H9 (cell line): ENCODE results near the gene PNMA6E. TPM values are rescaled to one million over a fixed set of nuclear protein-coding genes. Genes with fewer than 3 reads are reported as not detected.

ENCODE experiments used
- DNase-seq: peaks from one replicate; pipeline ENCODE4 v3.0.0-alpha.2; 2017
- H2AFZ ChIP-seq: one replicate; pipeline ENCODE4 v1.6.1; 2013; ENCODE audit warnings: mild to moderate bottlenecking, low read length, control low read depth, moderate library complexity
- H2AK5ac ChIP-seq: 2 replicates; pipeline ENCODE4 v1.6.1; 2013; ENCODE audit warnings: low read length, control low read depth, mixed read lengths; ENCODE audit not compliant: insufficient read length
- H2BK120ac ChIP-seq: one replicate; pipeline ENCODE4 v1.6.1; 2013; ENCODE audit warnings: low read depth, mild to moderate bottlenecking, low read length, control low read depth, inconsistent platforms; ENCODE audit not compliant: poor library complexity, severe bottlenecking
- H2BK12ac ChIP-seq: 2 replicates; pipeline ENCODE4 v1.6.1; 2013; ENCODE audit warnings: low read length, control low read depth, mixed read lengths, low read depth; ENCODE audit not compliant: insufficient read length
- H2BK15ac ChIP-seq: 2 replicates; pipeline ENCODE4 v1.6.1; 2013; ENCODE audit warnings: low read depth, low read length, control low read depth
- H2BK20ac ChIP-seq: one replicate; pipeline ENCODE4 v1.6.1; 2013; ENCODE audit warnings: low read depth, mild to moderate bottlenecking, low read length, control low read depth, inconsistent platforms; ENCODE audit not compliant: poor library complexity, severe bottlenecking
- H2BK5ac ChIP-seq: 2 replicates; pipeline ENCODE4 v1.6.1; 2013; ENCODE audit warnings: low read length, control low read depth, mixed read lengths; ENCODE audit not compliant: insufficient read length
- H3K14ac ChIP-seq: 2 replicates; pipeline ENCODE4 v1.6.1; 2013; ENCODE audit warnings: low read length, control low read depth; ENCODE audit not compliant: insufficient read depth
- H3K18ac ChIP-seq: 2 replicates; pipeline ENCODE4 v1.6.1; 2013; ENCODE audit warnings: low read depth, mild to moderate bottlenecking, mixed read lengths, low read length, control low read depth; ENCODE audit not compliant: insufficient read length
- H3K23ac ChIP-seq: 2 replicates; pipeline ENCODE4 v1.6.1; 2013; ENCODE audit warnings: low read length, control low read depth, mixed read lengths, low read depth; ENCODE audit not compliant: insufficient read length
- H3K23me2 ChIP-seq: 2 replicates; pipeline ENCODE4 v1.6.1; 2013; ENCODE audit warnings: low read depth, mild to moderate bottlenecking, mixed read lengths, low read length, control low read depth; ENCODE audit not compliant: insufficient read length, poor library complexity, severe bottlenecking
- H3K27ac ChIP-seq: 2 replicates; pipeline ENCODE4 v1.5.1; 2013; ENCODE audit warnings: low read length, control low read depth, mixed read lengths, low read depth; ENCODE audit not compliant: insufficient read length
- H3K27me3 ChIP-seq: 2 replicates; pipeline ENCODE4 v1.6.1; 2013; ENCODE audit warnings: low read length, control low read depth, inconsistent platforms; ENCODE audit not compliant: insufficient read depth
- H3K4ac ChIP-seq: 2 replicates; pipeline ENCODE4 v1.6.1; 2013; ENCODE audit warnings: low read depth, mild to moderate bottlenecking, control low read depth, inconsistent platforms, low read length, moderate library complexity
- H3K4me1 ChIP-seq: 2 replicates; pipeline ENCODE4 v1.6.1; 2013; ENCODE audit warnings: low read length, control low read depth, inconsistent platforms; ENCODE audit not compliant: insufficient read depth
- H3K4me2 ChIP-seq: 2 replicates; pipeline ENCODE4 v1.6.1; 2013; ENCODE audit warnings: low read length, control low read depth, mixed read lengths; ENCODE audit not compliant: insufficient read length, insufficient read depth
- H3K56ac ChIP-seq: 2 replicates; pipeline ENCODE4 v1.6.1; 2013; ENCODE audit warnings: low read depth, mild to moderate bottlenecking, mixed read lengths, low read length, control low read depth; ENCODE audit not compliant: insufficient read length
- H3K79me1 ChIP-seq: 2 replicates; pipeline ENCODE4 v1.6.1; 2013; ENCODE audit warnings: low read depth, mild to moderate bottlenecking, moderate library complexity, low read length, control low read depth, inconsistent platforms; ENCODE audit not compliant: insufficient read depth, poor library complexity, severe bottlenecking
- H3K79me2 ChIP-seq: 2 replicates; pipeline ENCODE4 v1.6.1; 2013; ENCODE audit warnings: low read length, control low read depth, inconsistent platforms; ENCODE audit not compliant: insufficient read depth
- H3K9ac ChIP-seq: 2 replicates; pipeline ENCODE4 v1.6.1; 2013; ENCODE audit warnings: low read length, control low read depth, mixed read lengths; ENCODE audit not compliant: insufficient read length; ENCODE audit errors: extremely low read depth
- H3K9me3 ChIP-seq: one replicate; pipeline ENCODE4 v1.6.1; 2013; ENCODE audit warnings: low read depth, low read length, inconsistent platforms; ENCODE audit not compliant: control insufficient read depth
- H3T11ph ChIP-seq: one replicate; pipeline ENCODE4 v1.6.1; 2013; ENCODE audit warnings: mild to moderate bottlenecking, low read length, control low read depth, inconsistent platforms
- H4K20me1 ChIP-seq: one replicate; pipeline ENCODE4 v1.6.1; 2013; ENCODE audit not compliant: control insufficient read depth, insufficient read length, insufficient read depth
- H4K5ac ChIP-seq: 2 replicates; pipeline ENCODE4 v1.6.1; 2013; ENCODE audit warnings: low read depth, mild to moderate bottlenecking, mixed read lengths, low read length, control low read depth; ENCODE audit not compliant: insufficient read length
- H4K8ac ChIP-seq: replicated peaks from 2 replicates; pipeline ENCODE4 v1.6.1; 2013; ENCODE audit warnings: low read length, control low read depth, mixed read lengths, low read depth; ENCODE audit not compliant: insufficient read length
- H4K91ac ChIP-seq: 2 replicates; pipeline ENCODE4 v1.6.1; 2013; ENCODE audit warnings: low read depth, mild to moderate bottlenecking, moderate library complexity, mixed read lengths, low read length, control low read depth; ENCODE audit not compliant: insufficient read length
- H3K27ac Mint-ChIP-seq, 3 experiments: 2 replicates in 2 of 3; 3 replicates in 1 of 3; pipeline ENCODE4 v1.8.0; 2020 to 2021; ENCODE audit warnings: mixed read lengths in 3 of 3, mild to moderate bottlenecking in 1 of 3, moderate library complexity in 1 of 3
- H3K27me3 Mint-ChIP-seq: 2 replicates; pipeline ENCODE4 v1.8.0; 2021; ENCODE audit warnings: low read depth, mild to moderate bottlenecking, moderate library complexity, mixed read lengths
- H3K36me3 Mint-ChIP-seq, 3 experiments: 2 replicates in 2 of 3; 3 replicates in 1 of 3; pipeline ENCODE4 v1.8.0; 2020 to 2021; ENCODE audit warnings: low read depth in 3 of 3, mixed read lengths in 3 of 3; ENCODE audit not compliant: insufficient read depth in 1 of 3
- H3K4me1 Mint-ChIP-seq, 2 experiments: 2 replicates each; pipeline ENCODE4 v1.8.0; 2020; ENCODE audit warnings: mixed read lengths in 2 of 2
- H3K4me3 Mint-ChIP-seq, 2 experiments: 2 replicates in 1 of 2; 3 replicates in 1 of 2; pipeline ENCODE4 v1.8.0; 2020 to 2021; ENCODE audit warnings: mild to moderate bottlenecking in 2 of 2, mixed read lengths in 2 of 2, moderate library complexity in 1 of 2
- H3K9me3 Mint-ChIP-seq, 2 experiments: 2 replicates in 1 of 2; 3 replicates in 1 of 2; pipeline ENCODE4 v1.8.0; 2020; ENCODE audit warnings: mild to moderate bottlenecking in 2 of 2, mixed read lengths in 2 of 2, moderate library complexity in 1 of 2
- WGBS: extraction: QIAGEN DNeasy Blood & Tissue Kit; methylation state at CpG from one replicate; pipeline ENCODE4 v1.1.7; 2013; ENCODE audit warnings: missing lambda C conversion rate, low lambda C conversion rate, mixed read lengths; ENCODE audit not compliant: insufficient read length; ENCODE audit errors: extremely low coverage; 5-methylcytosine and 5-hydroxymethylcytosine counted together
- total RNA-seq: library from RNA; stranded (reverse); gene quantifications from 2 replicates; pipeline ENCODE4 v1.2.1, GENCODE V29; 2021
- TF ChIP-seq, protein P1 (sequence below): fragments of 200-600 bp; sonication (generic); conservative IDR thresholded peaks from 3 replicates; pipeline ENCODE4 v1.8.0; 2021; ENCODE audit warnings: antibody characterized with exemption, mild to moderate bottlenecking

Gene PNMA6E
- total RNA-seq, 1 experiment from 2014 or later, result not detected

DNA sequence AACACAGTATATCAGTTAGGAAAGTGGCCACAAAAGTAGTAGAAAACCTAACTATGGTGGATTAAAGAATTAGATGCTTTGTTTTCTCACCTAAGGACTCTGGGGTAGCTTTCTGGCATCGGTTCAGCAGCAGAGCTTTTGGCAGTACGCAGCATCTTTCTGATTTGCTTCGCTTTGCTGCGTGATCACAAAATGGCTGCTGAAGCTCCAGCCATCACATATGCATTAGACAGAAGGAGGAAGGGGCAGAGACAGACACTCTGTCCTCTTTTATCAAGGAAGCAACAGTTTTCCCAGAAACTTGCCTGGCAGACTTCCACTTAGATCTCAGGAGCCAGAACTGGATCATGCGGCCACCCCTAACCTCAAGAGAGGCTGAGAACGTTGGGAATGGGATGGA, 29.6 kb upstream of the PNMA6E start:
- H2BK5ac ChIP-seq, result no peak overlapping the region
- H3K9ac ChIP-seq, result no peak overlapping the region
- H3K79me1 ChIP-seq, result no peaks in the 10 kb centered on the region
- no peak overlapping the region for H2BK15ac ChIP-seq
- no peak overlapping the region for H3K27ac Mint-ChIP-seq
- no peak overlapping the region for H3K4me2 ChIP-seq
- peaks cover 77 to 87% of the 10 kb centered on the region in 2 experiments for H3K9me3 Mint-ChIP-seq
- TF ChIP-seq, protein P1, sequence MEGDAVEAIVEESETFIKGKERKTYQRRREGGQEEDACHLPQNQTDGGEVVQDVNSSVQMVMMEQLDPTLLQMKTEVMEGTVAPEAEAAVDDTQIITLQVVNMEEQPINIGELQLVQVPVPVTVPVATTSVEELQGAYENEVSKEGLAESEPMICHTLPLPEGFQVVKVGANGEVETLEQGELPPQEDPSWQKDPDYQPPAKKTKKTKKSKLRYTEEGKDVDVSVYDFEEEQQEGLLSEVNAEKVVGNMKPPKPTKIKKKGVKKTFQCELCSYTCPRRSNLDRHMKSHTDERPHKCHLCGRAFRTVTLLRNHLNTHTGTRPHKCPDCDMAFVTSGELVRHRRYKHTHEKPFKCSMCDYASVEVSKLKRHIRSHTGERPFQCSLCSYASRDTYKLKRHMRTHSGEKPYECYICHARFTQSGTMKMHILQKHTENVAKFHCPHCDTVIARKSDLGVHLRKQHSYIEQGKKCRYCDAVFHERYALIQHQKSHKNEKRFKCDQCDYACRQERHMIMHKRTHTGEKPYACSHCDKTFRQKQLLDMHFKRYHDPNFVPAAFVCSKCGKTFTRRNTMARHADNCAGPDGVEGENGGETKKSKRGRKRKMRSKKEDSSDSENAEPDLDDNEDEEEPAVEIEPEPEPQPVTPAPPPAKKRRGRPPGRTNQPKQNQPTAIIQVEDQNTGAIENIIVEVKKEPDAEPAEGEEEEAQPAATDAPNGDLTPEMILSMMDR, result no peak
- H3K56ac ChIP-seq, result no peak overlapping the region
- no peak overlapping the region for H4K5ac ChIP-seq
- no peak overlapping the region for H2BK120ac ChIP-seq
- no peaks in the 10 kb centered on the region for H3K4me1 Mint-ChIP-seq
- no peaks in the 10 kb centered on the region for H4K20me1 ChIP-seq
- H2BK12ac ChIP-seq, result no peak overlapping the region
- DNase-seq, result no peak
- no peak overlapping the region for H3K23ac ChIP-seq
- H3K36me3 Mint-ChIP-seq, result peaks cover 0 to 7% (median 1%) of the 10 kb centered on the region in 3 experiments; a peak in 3 of 7 replicates
- no peaks in the 10 kb centered on the region for H3K79me2 ChIP-seq
- no peaks in the 10 kb centered on the region for H3K23me2 ChIP-seq
- no peak overlapping the region for H3K18ac ChIP-seq
- H3K9me3 ChIP-seq, result peaks cover 77% of the 10 kb centered on the region
- no peak overlapping the region for H3T11ph ChIP-seq
- H3K4me1 ChIP-seq, result no peaks in the 10 kb centered on the region
- H3K4me3 Mint-ChIP-seq, result no peak overlapping the region
- peaks cover 2% of the 10 kb centered on the region; the same call in 1 of the 2 replicates for H3K27me3 ChIP-seq
- no peak overlapping the region for H4K8ac ChIP-seq
- no peak overlapping the region for H3K14ac ChIP-seq
- no CpG with 5 or more reads among the region's 6 CpGs for WGBS
- peaks cover 10% of the 10 kb centered on the region for H3K27me3 Mint-ChIP-seq
- H4K91ac ChIP-seq, result no peak overlapping the region
- H2AK5ac ChIP-seq, result no peak overlapping the region
- no peak overlapping the region for H3K4ac ChIP-seq
- H2AFZ ChIP-seq, result no peak overlapping the region
- H2BK20ac ChIP-seq, result no peak overlapping the region
- H3K27ac ChIP-seq, result no peak overlapping the region
